K562 (cell line): ENCODE results near the gene SIGLEC7. TPM values are rescaled to one million over a fixed set of nuclear protein-coding genes. Genes with fewer than 3 reads are reported as not detected.

ENCODE experiments used
- AFF1 ChIP-seq, 2 experiments: fragments of 450-650 bp; IDR thresholded peaks; 2 replicates each; pipeline ENCODE4 v1.6.1; 2018; ENCODE audit warnings: mild to moderate bottlenecking in 2 of 2, low read depth in 1 of 2; ENCODE audit not compliant: partially characterized antibody in 2 of 2
- ATF4 ChIP-seq: fragments of 450-650 bp; formaldehyde crosslinking; IDR thresholded peaks from 2 replicates; pipeline ENCODE4 v1.4.0; 2022; ENCODE audit warnings: mild to moderate bottlenecking, moderate library complexity
- ATF6 ChIP-seq: sonication (generic); formaldehyde crosslinking; IDR thresholded peaks from 2 replicates; pipeline ENCODE4 v1.4.0; 2020; ENCODE audit warnings: mild to moderate bottlenecking, missing genetic modification reagents
- CBFB ChIP-seq: sonication (generic); formaldehyde crosslinking; IDR thresholded peaks from 2 replicates; pipeline ENCODE4 v1.4.0; 2020; ENCODE audit warnings: mild to moderate bottlenecking, missing genetic modification reagents
- CC2D1A ChIP-seq: fragments of 450-650 bp; IDR thresholded peaks from 2 replicates; pipeline ENCODE4 v1.6.1; 2017; ENCODE audit warnings: mild to moderate bottlenecking
- MTA2 ChIP-seq: fragments of 450-650 bp; IDR thresholded peaks from 2 replicates; pipeline ENCODE4 v1.6.1; 2016; ENCODE audit warnings: low read depth
- MYBL2 ChIP-seq, 2 experiments: fragments of 450-650 bp in 1 of 2; sonication (generic) in 1 of 2; formaldehyde crosslinking in 1 of 2; IDR thresholded peaks; 2 replicates each; pipeline versions ENCODE4 v1.6.1 to v1.8.1; 2017 to 2022; ENCODE audit warnings: borderline replicate concordance in 1 of 2, inconsistent platforms in 1 of 2, low read depth in 1 of 2, mild to moderate bottlenecking in 1 of 2, missing genetic modification reagents in 1 of 2, moderate library complexity in 1 of 2
- PBX2 ChIP-seq, 2 experiments: IDR thresholded peaks in 1 of 2; conservative IDR thresholded peaks in 1 of 2; 2 replicates each; pipeline ENCODE4 v1.6.1; 2016; ENCODE audit warnings: low read depth in 2 of 2, mild to moderate bottlenecking in 1 of 2, missing compliant biosample characterization in 1 of 2, missing genetic modification characterization in 1 of 2, moderate library complexity in 1 of 2
- POLR2A ChIP-seq: fragments of 450-650 bp; conservative IDR thresholded peaks from 2 replicates; pipeline ENCODE4 v1.6.1; 2016
- SAFB ChIP-seq: fragments of 200-400 bp; formaldehyde crosslinking; IDR thresholded peaks from 2 replicates; pipeline ENCODE4 v1.6.1; 2017; ENCODE audit warnings: low read depth, low read length, borderline replicate concordance
- TAF15 ChIP-seq: fragments of 200-400 bp; formaldehyde crosslinking; IDR thresholded peaks from 2 replicates; pipeline ENCODE4 v1.6.1; 2017; ENCODE audit warnings: mild to moderate bottlenecking, low read depth, low read length, moderate library complexity
- polyA plus RNA-seq, 8 experiments: library from polyadenylated mRNA; depleted of rRNA in 4 of 8; stranded (reverse) in 5 of 8; unstranded in 3 of 8; fragments of >200 nt; fragmentation: Nextera tagmentation in 2 of 8; fragmentation: Illumina TruSeq in 1 of 8; extraction: Ambion mirVana in 2 of 8; extraction: Trizol in 1 of 8; gene quantifications; 2 replicates each; pipeline versions ENCODE4 v1.2.1 to v1.2.3, GENCODE V29; 2011 to 2014; ENCODE audit warnings: inconsistent platforms in 1 of 8, missing spikeins in 1 of 8
- total RNA-seq, 7 experiments: library from RNA; depleted of rRNA in 6 of 7; stranded (reverse); fragments of >200 nt in 6 of 7; fragmentation: Illumina TruSeq in 2 of 7; extraction: Trizol in 2 of 7; gene quantifications; 2 replicates each; pipeline versions ENCODE4 v1.2.1 to v1.2.3, GENCODE V29; 2011 to 2021; ENCODE audit warnings: low replicate concordance in 1 of 7

Gene SIGLEC7
- total and polyA plus RNA-seq, 9 of the 15 experiments (the other 6 are each of a cell fraction or from before 2014, with no cell fraction given) = 0.10 to 0.12 TPM; not detected in 7

- TF ChIP-seq MYBL2 (IDR thresholded peaks at IDR 0.05; ENCODE audit: low read depth) (no peak), MYBL2 (CRISPR knock-in tag; IDR thresholded peaks at IDR 0.05; ENCODE audit: borderline replicate concordance) (no peak), MTA2 (no peak), PBX2 (CRISPR knock-in tag; IDR thresholded peaks at IDR 0.05; ENCODE audit: low read depth) (no peak), PBX2 (tag; conservative IDR thresholded peaks at IDR 0.05; ENCODE audit: low read depth) (0 out of 2 replicates have a peak, but pooled peaks have one; percentile 0), SAFB (peak; percentile 67; the same call in 1 of the 2 replicates), AFF1 (IDR thresholded peaks at IDR 0.05; ENCODE audit: low read depth in 1 of 2, partially characterized antibody in 2 of 2) (no peak), CC2D1A (no peak), CBFB (CRISPR knock-in tag) (0 out of 2 replicates have a peak, but pooled peaks have one; percentile 51), ATF4 (no peak), POLR2A (no peak), ATF6 (CRISPR knock-in tag) (0 out of 2 replicates have a peak, but pooled peaks have one; percentile 29), TAF15 (no peak)
Observed at GRCh38 chr19:51108805-51109146, 33.3 kb upstream of the SIGLEC7 start (continued).
